SW 1271 (cell line): Measurements from ENCODE around the gene EMC6.
"Not testable (repeated sequence)": the region's sequence is repeated elsewhere in the genome, so short reads cannot be mapped to it uniquely, and the experiment has no call there.

Experiments
- DNase-seq, 2 experiments: peaks; one replicate each; lab custom pipeline; 2025; lab: John Stamatoyannopoulos, UW

EMC6 gene

DNA sequence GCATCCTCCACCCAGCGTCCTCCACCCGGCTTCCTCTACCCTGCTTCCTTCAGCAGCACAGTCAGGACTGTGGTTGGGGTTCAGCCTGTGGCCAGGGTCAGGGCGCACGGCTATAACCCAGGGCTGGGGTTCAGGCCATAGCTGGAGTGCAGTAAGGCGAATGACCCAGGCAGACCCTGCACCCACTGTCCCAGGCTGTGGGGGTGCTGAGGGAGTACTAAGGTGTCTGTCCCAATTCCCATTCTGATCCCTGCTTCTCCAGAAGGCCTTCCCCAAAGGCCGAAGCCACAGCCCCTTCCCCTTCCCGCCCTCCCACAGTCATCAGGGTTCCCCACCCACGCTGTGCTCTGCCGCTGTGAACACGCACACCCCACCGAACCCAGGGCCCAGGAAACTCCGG, 12.4 kb downstream of the EMC6 start:
- DNase-seq: no peak

- no peak for DNase-seq
Observed at GRCh38 chr17:3681565-3681964, 13.0 kb downstream of the EMC6 start.

GRCh38 chr17:3682033-3682432, 13.4 kb downstream of the EMC6 start:
- no peak for DNase-seq

- peak in 1 of 2 experiments; percentile 35 for DNase-seq
Observed at GRCh38 chr17:3683054-3683511, 14.5 kb downstream of the EMC6 start.

DNA sequence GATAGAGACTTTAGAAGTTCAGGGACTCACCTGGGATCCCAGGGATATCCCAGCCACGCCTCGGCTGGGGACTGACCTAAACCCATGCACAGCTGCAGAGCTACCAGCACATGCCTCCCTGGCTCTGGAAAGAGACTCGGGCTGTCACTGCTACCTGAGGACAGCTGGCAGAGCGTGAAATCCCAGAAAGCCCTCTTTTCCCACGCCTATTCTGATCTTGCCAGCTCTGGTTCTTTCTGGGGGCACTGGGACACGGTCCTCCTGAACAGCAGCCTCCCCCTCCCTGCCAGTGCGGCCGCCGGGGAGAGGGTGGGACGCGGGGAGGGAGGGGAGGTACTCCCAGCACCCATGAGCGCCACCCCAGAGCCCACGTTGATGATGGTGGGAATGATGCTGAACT, 16.6 kb downstream of the EMC6 start:
- DNase-seq: no peak

- peak in 1 of 2 experiments; percentile 18 for DNase-seq
Observed at GRCh38 chr17:3688027-3688553, 19.5 kb downstream of the EMC6 start.

GRCh38 chr17:3688852-3689261, 20.2 kb downstream of the EMC6 start:
- no peak for DNase-seq

- DNase-seq: no peak
Observed at GRCh38 chr17:3689262-3690093, 20.9 kb downstream of the EMC6 start.

DNA sequence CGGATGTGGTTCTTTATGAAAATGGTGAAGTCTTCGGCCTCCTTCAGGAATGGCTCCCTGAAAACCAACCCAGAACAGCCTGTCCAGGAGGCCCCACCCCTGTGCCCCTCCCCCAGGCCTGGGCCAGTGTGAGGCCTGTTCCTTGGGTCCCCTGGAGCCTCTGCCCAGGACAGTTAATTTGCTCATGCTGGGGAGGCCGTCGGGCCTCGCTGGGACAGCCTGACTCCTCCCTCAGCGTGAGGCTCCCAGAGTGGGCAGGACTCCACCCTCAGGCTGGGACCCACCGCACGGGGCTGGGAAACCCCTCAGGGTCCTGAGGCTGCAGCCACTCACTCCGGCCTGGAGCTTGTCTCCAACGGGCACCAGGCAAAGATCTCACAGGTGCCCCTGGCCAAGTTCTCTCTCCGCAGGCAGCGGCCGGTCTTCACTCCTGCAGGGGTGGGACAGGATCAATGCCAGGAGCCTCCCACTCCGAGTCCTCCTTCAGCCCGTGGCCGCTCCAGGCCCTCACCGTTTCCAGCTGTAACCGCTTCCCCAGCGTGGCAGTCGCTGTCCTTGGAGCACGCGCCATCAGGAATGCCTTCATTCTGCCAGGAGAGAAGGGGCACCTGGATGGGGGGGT, 21.6 kb downstream of the EMC6 start:
- no peak for DNase-seq

GRCh38 chr17:3691617-3692067, 23.0 kb downstream of the EMC6 start:
- no peak for DNase-seq

DNA sequence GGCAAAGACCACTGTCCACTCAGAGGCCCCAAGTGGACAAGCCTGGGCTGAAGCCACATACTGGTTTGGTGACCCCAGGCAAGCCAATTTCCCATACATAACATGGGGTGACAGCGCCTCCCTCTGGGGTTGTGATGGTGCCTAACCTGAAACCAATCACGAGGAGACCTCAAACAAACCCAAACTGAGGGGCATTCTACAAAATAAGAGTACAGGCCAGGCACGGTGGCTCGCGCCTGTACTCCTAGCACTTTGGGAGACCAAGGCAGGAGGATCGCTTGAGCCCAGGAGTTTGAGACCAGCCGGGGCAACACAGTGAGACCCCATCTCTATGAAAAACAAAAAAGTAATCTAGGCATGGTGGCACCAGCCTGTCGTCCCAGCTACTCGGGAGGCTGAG, 23.7 kb downstream of the EMC6 start:
- DNase-seq: no peak

- no peak for DNase-seq
Observed at GRCh38 chr17:3693141-3693540, 24.5 kb downstream of the EMC6 start.

DNA sequence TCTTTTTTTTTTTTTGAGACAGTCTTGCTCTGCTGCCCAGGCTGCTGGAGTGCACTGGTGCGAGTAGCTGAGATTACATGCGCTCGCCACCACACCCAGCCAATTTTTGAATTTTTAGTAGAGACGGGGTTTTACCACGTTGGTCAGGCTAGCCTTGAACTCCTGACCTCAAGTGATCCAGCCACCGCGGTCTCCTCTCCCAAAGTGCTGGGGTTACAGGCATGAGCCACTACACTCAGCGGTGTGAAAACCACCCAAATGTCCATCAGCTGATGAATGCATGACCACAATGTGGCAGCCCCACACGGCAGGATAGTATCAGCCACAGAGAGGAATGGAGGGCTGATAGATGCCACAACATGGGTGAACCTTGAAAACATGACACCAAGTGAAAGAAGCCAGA, 25.2 kb downstream of the EMC6 start:
- no peak for DNase-seq

DNA sequence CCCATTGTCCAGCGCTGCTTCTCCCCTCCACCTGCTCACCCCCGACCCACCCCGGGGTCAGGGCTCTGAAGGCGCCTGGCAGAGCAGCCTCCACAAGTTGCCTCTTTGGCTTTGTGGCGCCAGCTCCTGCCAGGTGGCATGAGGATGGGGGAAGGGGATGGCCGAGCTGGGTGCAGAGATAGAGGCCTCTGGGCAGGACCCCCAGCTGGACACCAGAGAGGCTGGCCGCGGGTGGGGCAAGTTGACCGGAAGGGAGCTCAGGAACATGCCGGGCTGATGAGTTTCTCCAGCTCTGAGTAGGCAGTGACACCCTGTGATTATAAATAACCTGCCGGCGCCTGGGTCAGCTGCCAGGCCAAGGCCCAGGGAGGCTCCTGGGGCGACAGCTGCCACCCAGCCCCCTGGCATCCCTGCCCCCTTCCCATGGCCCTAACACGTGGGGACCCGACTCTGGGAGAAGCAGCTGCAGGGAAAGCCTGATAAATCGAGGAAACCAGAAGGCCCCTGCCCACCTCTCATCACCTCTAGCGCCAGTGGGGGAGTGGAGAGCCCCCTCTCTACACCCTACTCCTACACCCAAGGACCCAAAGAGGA, 26.6 kb downstream of the EMC6 start:
- DNase-seq: no peak

DNA sequence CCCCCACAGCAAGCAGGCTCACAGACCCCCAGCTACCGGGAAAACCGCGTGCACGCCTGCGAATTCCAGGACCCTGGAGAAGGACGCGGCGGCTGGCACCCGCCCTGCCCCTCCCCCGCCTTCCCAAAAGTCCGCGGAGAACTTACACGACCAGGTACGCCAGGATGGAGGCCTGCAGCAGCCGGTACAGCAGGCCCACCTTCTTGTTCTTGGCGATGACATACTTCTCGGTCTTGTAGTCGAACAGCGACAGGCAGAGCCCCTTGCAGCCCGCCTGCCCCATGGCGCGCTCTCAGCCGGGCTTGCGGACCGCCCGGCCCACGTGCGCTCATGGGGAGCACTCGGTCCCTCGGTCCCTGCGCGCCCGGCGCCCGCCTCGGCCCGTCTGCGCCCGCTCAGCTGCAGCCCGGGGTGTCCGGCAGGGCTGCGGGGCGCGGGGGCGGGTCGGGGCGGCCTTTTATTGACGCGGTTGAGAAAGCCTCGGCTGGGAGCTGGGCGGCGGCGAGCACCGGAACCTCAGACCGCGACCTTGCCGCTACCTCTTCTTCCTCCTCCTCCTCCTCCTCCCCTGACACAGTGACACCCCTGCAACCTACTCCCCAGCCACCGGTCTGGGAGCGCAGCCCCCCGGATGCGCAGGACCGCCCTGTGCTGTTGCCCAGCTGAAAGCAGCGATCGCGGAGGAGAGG, 27.3 kb downstream of the EMC6 start, which contains the start of gene P2RX5:
Gene P2RX5, minus strand, starts transcription at position 433 of the 689 bp plus-strand sequence. Its CDS starts 150 bp downstream, at position 283.
- no peak for DNase-seq

- no peak for DNase-seq
Observed at GRCh38 chr17:3697103-3697476, 28.5 kb downstream of the EMC6 start.

DNA sequence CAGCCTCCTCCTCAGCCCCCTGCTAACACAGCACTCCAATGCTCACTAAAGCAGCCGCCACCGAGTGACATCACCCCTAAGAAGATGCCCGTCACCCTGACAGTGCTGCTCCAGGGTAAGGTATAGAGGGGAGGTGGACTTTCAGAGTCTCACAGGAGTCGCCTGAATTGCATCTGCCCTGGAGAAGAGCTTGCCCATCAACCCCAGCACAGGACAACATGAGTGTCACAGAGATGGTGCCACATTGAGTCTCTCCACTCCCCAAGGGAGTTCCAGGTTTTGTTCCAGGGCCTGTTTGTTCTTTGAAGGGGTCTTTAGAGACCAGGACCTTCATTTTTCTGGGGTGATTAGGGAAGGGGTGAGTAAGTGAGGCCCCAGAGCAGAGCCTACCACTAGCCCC, 29.5 kb downstream of the EMC6 start:
- no peak for DNase-seq

DNA sequence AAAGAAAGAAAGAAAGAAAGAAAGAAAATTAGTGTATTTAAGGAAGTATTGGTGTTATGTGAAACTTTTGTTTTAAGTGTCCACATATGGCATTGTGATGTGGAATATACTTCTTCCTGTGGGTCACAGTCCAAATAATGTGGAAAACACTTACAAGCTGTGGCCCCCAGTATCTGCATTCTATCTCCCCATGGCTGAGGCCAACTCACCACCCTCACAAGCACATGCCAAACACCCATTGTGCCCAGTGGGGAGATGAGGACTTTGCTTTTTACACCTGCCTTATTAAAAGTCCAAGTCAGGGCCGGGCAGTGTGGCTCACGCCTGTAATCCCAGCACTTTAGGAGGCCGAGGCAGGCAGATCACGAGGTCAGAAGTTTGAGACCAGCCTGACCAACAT, 31.3 kb downstream of the EMC6 start:
- DNase-seq: no peak

DNA sequence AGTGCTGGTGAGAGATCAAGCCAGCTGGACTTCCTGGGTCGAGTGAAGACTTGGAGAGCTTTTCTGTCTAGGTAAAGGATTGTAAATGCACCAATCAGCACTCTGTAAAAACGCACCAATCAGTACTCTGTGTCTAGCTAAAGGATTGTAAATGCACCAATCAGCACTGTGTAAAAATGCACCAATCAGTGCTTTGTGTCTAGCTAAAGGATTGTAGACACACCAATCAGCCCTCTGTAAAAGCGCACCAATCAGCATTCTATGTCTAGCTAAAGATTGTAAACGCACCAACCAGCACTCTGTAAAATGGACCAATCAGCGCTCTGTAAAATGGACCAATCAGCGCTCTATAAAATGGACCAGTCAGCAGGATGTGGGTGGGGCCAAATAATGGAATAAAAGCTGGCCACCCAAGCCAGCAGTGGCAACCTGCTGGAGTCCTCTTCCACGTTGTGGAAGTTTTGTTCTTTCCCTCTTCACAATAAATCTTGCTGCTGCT, 33.5 kb downstream of the EMC6 start:
- not testable (repeated sequence) for DNase-seq

DNA sequence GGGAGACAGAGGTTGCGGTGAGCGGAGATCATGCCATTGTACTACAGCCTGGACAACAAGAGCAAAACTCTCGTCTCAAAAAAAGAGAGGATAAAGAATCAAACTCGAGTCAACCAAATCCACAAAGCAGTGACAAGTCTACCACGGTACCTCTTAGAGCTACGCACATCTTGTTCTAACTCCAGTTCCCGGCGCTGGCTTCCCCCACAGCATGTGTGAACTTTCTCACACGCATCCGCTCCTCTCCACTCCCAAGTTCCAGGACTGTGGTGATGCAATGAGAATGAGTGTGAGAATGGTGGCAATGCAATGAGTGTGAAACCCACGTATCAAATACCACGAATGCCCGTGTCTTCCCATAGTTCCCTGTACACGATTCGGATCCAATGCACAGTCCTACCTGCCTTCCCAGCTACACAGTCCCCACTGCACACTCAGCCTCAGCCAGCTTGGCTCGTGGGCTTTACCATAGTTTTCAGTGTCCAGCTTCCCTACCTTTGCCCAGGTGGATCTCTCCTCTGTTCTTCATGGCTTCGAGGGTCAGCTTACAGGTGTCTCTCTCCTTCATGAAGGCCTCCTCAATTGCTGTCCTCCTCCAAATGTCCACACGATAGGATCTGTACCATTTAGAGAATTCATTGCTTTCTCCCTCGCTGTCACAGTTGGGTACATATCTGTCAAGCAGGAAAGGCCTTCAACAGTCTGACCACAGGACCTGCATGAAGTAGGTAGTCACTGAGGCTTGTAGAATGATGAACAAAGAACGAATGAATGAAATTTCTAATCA, 36.5 kb downstream of the EMC6 start:
- no peak for DNase-seq

GRCh38 chr17:3705718-3705984, 37.0 kb downstream of the EMC6 start:
- DNase-seq: not testable (repeated sequence)
